Right hindlimb (tissue), 1 donor: Measurements from ENCODE around the gene GOLGA2.
"Not testable (repeated sequence)": the region's sequence is repeated elsewhere in the genome, so short reads cannot be mapped to it uniquely, and the experiment has no call there.

ENCODE experiments used
- DNase-seq: peaks from one replicate; pipeline ENCODE4 v3.0.0-alpha.2; 2018

GOLGA2 gene

GRCh38 chr9:128293091-128293490 lies 17.3 kb upstream of the GOLGA2 start:
- no peak for DNase-seq

- DNase-seq = no peak
Observed at GRCh38 chr9:128292009-128292408, 16.2 kb upstream of the GOLGA2 start.

- DNase-seq = no peak
Observed at GRCh38 chr9:128288273-128289004, 12.6 kb upstream of the GOLGA2 start.

- DNase-seq = peak; percentile 79
Observed at GRCh38 chr9:128286440-128286839, 10.6 kb upstream of the GOLGA2 start.

GRCh38 chr9:128285033-128285784 lies 9.4 kb upstream of the GOLGA2 start:
- DNase-seq = no peak

GRCh38 chr9:128282500-128282899 lies 6.7 kb upstream of the GOLGA2 start:
- no peak for DNase-seq

- DNase-seq = no peak
Observed at GRCh38 chr9:128280084-128280622, 4.3 kb upstream of the GOLGA2 start.

- not testable (repeated sequence) for DNase-seq
Observed at GRCh38 chr9:128279088-128280073, 3.6 kb upstream of the GOLGA2 start.

GRCh38 chr9:128276574-128277270 lies 915 bp upstream of the GOLGA2 start:
- DNase-seq = peak; percentile 77

GRCh38 chr9:128276008-128276573 lies 284 bp upstream of the GOLGA2 start, which contains the start of gene SWI5:
TSS of gene SWI5 (plus strand) at chr9:128276276.
- DNase-seq = peak; percentile 100

GRCh38 chr9:128274245-128274644 lies 1.6 kb downstream of the GOLGA2 start:
- no peak for DNase-seq

- no peak for DNase-seq
Observed at GRCh38 chr9:128271512-128271911, 4.3 kb downstream of the GOLGA2 start.

GRCh38 chr9:128271112-128271511 lies 4.7 kb downstream of the GOLGA2 start:
- no peak for DNase-seq

- no peak for DNase-seq
Observed at GRCh38 chr9:128266868-128267590, 8.8 kb downstream of the GOLGA2 start.

- no peak for DNase-seq
Observed at GRCh38 chr9:128265348-128265847, 10.4 kb downstream of the GOLGA2 start.

- DNase-seq = no peak
Observed at GRCh38 chr9:128262687-128263086, 13.1 kb downstream of the GOLGA2 start.

- no peak for DNase-seq
Observed at GRCh38 chr9:128260340-128260739, 15.5 kb downstream of the GOLGA2 start.

GRCh38 chr9:128259156-128259555 lies 16.7 kb downstream of the GOLGA2 start:
- no peak for DNase-seq

GRCh38 chr9:128258326-128258725 lies 17.5 kb downstream of the GOLGA2 start:
- DNase-seq = no peak

GRCh38 chr9:128257907-128258306 lies 17.9 kb downstream of the GOLGA2 start:
- DNase-seq = no peak
